GM21723 (cell line): ENCODE measurements around the gene NKX2-2.
A peak's percentile ranks its signal among the peaks of the same experiment; 100 is the strongest.

Source experiments
- ATAC-seq: cut with Tn5 transposase; IDR thresholded peaks from one replicate; pipeline ENCODE4 v1.9.1; 2021; ENCODE audit warnings: mild to moderate bottlenecking, moderate library complexity; ENCODE audit not compliant: unreplicated experiment

NKX2-2 gene

GRCh38 chr20:21513881-21514540 lies at the start of gene NKX2-2:
Gene NKX2-2 (minus strand): TSS chr20:21514064. CDS start chr20:21513669, 395 bp downstream.
- no peak for ATAC-seq

GRCh38 chr20:21562656-21563055 lies 48.8 kb upstream of the NKX2-2 start:
- ATAC-seq = no peak

- ATAC-seq = no peak
Observed at GRCh38 chr20:21559305-21559704, 45.4 kb upstream of the NKX2-2 start.

- ATAC-seq = no peak
Observed at GRCh38 chr20:21557241-21558020, 43.6 kb upstream of the NKX2-2 start.

- no peak for ATAC-seq
Observed at GRCh38 chr20:21556398-21556797, 42.5 kb upstream of the NKX2-2 start.

GRCh38 chr20:21555470-21556120 lies 41.7 kb upstream of the NKX2-2 start:
- no peak for ATAC-seq

- ATAC-seq = no peak
Observed at GRCh38 chr20:21554985-21555384, 41.1 kb upstream of the NKX2-2 start.

- ATAC-seq = no peak
Observed at GRCh38 chr20:21554376-21554890, 40.6 kb upstream of the NKX2-2 start.

GRCh38 chr20:21550587-21550986 lies 36.7 kb upstream of the NKX2-2 start:
- ATAC-seq = no peak

GRCh38 chr20:21548390-21549035 lies 34.6 kb upstream of the NKX2-2 start:
- ATAC-seq = peak; percentile 81

- ATAC-seq = no peak
Observed at GRCh38 chr20:21546355-21546754, 32.5 kb upstream of the NKX2-2 start.

GRCh38 chr20:21539512-21539911 lies 25.6 kb upstream of the NKX2-2 start:
- ATAC-seq = no peak

- ATAC-seq = no peak
Observed at GRCh38 chr20:21534886-21535285, 21.0 kb upstream of the NKX2-2 start.

GRCh38 chr20:21534453-21534852 lies 20.6 kb upstream of the NKX2-2 start:
- ATAC-seq = no peak

- no peak for ATAC-seq
Observed at GRCh38 chr20:21529863-21530262, 16.0 kb upstream of the NKX2-2 start.

- no peak for ATAC-seq
Observed at GRCh38 chr20:21528870-21529269, 15.0 kb upstream of the NKX2-2 start.

GRCh38 chr20:21527908-21528307 lies 14.0 kb upstream of the NKX2-2 start:
- ATAC-seq = no peak

- no peak for ATAC-seq
Observed at GRCh38 chr20:21526776-21527175, 12.9 kb upstream of the NKX2-2 start.

GRCh38 chr20:21523895-21524294 lies 10.0 kb upstream of the NKX2-2 start:
- no peak for ATAC-seq

- ATAC-seq = no peak
Observed at GRCh38 chr20:21523281-21523868, 9.5 kb upstream of the NKX2-2 start.
